HepG2 (cell line): ENCODE results near the gene CNTRL. TPM values are rescaled to one million over a fixed set of nuclear protein-coding genes. Genes with fewer than 3 reads are reported as not detected.

Source experiments
- ATF2 ChIP-seq: sonication (generic); formaldehyde crosslinking; IDR thresholded peaks from 2 replicates; pipeline ENCODE4 v1.4.0; 2020; ENCODE audit warnings: missing genetic modification reagents
- DDIT3 ChIP-seq: sonication (generic); formaldehyde crosslinking; IDR thresholded peaks from 2 replicates; pipeline ENCODE4 v1.4.0; 2020; ENCODE audit warnings: mild to moderate bottlenecking, missing genetic modification reagents
- E2F2 ChIP-seq: sonication (generic); formaldehyde crosslinking; IDR thresholded peaks from 2 replicates; pipeline ENCODE4 v1.4.0; 2020; ENCODE audit warnings: missing genetic modification reagents, borderline replicate concordance
- KAT8 ChIP-seq: IDR thresholded peaks from 2 replicates; pipeline ENCODE4 v1.6.1; 2016; ENCODE audit warnings: missing genetic modification reagents, missing compliant biosample characterization
- MEIS1 ChIP-seq: sonication (generic); formaldehyde crosslinking; IDR thresholded peaks from 2 replicates; pipeline ENCODE4 v1.9.0; 2021; ENCODE audit warnings: mild to moderate bottlenecking, missing genetic modification reagents, moderate library complexity, borderline replicate concordance
- MTF1 ChIP-seq: sonication (generic); formaldehyde crosslinking; IDR thresholded peaks from 2 replicates; pipeline ENCODE4 v1.5.0; 2020; ENCODE audit warnings: missing genetic modification reagents
- NFRKB ChIP-seq: fragments of 450-650 bp; IDR thresholded peaks from 2 replicates; pipeline ENCODE4 v1.6.1; 2017
- PTBP1 ChIP-seq: fragments of 200-400 bp; formaldehyde crosslinking; IDR thresholded peaks from 2 replicates; pipeline ENCODE4 v1.6.1; 2018; ENCODE audit warnings: low read length, low read depth; ENCODE audit not compliant: poor library complexity, severe bottlenecking
- RERE ChIP-seq: IDR thresholded peaks from 2 replicates; pipeline ENCODE4 v1.6.1; 2016; ENCODE audit warnings: low read depth, missing genetic modification reagents, missing compliant biosample characterization
- SRY ChIP-seq: sonication (generic); formaldehyde crosslinking; IDR thresholded peaks from 2 replicates; pipeline ENCODE4 v1.8.0; 2022; ENCODE audit warnings: mild to moderate bottlenecking, missing genetic modification reagents
- XRCC5 ChIP-seq: fragments of 200-400 bp; formaldehyde crosslinking; optimal IDR thresholded peaks from 2 replicates; pipeline ENCODE3; 2017; ENCODE audit warnings: mild to moderate bottlenecking, low read length
- ZBTB8A ChIP-seq: sonication (generic); formaldehyde crosslinking; IDR thresholded peaks from 2 replicates; pipeline ENCODE4 v1.4.0; 2020; ENCODE audit warnings: mild to moderate bottlenecking, low read depth, missing genetic modification reagents, borderline replicate concordance
- ZFP36L1 ChIP-seq: sonication (generic); formaldehyde crosslinking; IDR thresholded peaks from 2 replicates; pipeline ENCODE4 v1.8.0; 2022; ENCODE audit warnings: mild to moderate bottlenecking, missing genetic modification reagents, moderate library complexity
- ZFY ChIP-seq: sonication (generic); formaldehyde crosslinking; IDR thresholded peaks from 2 replicates; pipeline ENCODE4 v1.4.0; 2020; ENCODE audit warnings: missing genetic modification reagents
- ZNF430 ChIP-seq: sonication (generic); formaldehyde crosslinking; IDR thresholded peaks from 2 replicates; pipeline ENCODE4 v1.9.0; 2021; ENCODE audit warnings: mild to moderate bottlenecking, missing genetic modification reagents
- ZNF850 ChIP-seq: sonication (generic); formaldehyde crosslinking; conservative IDR thresholded peaks from 2 replicates; pipeline ENCODE4 v1.9.0; 2021; ENCODE audit warnings: mild to moderate bottlenecking, missing genetic modification reagents
- ZSCAN9 ChIP-seq: IDR thresholded peaks from 2 replicates; pipeline ENCODE4 v1.6.1; 2016; ENCODE audit warnings: borderline replicate concordance
- polyA plus RNA-seq, 8 experiments: library from polyadenylated mRNA; depleted of rRNA in 3 of 8; stranded (reverse) in 7 of 8; unstranded in 1 of 8; fragments of >200 nt; fragmentation: Illumina TruSeq in 4 of 8; extraction: Trizol in 4 of 8; gene quantifications; 2 replicates each; pipeline versions ENCODE4 v1.2.1 to v1.2.3, GENCODE V29; 2011 to 2016; ENCODE audit warnings: low read depth in 4 of 8, missing spikeins in 1 of 8, mixed read lengths in 1 of 8; ENCODE audit not compliant: insufficient read depth in 1 of 8
- total RNA-seq, 5 experiments: library from RNA; depleted of rRNA; stranded (reverse); fragments of >200 nt; fragmentation: Illumina TruSeq; extraction: Trizol; gene quantifications; 2 replicates each; pipeline ENCODE4 v1.2.3, GENCODE V29; 2016; ENCODE audit warnings: low read depth in 1 of 5
- TF ChIP-seq, protein P1 (sequence below): sonication (generic); formaldehyde crosslinking; IDR thresholded peaks from 2 replicates; pipeline ENCODE4 v1.8.0; 2023; ENCODE audit warnings: mild to moderate bottlenecking, missing genetic modification reagents
- TF ChIP-seq, protein P2 (sequence below): IDR thresholded peaks from 2 replicates; pipeline ENCODE4 v1.6.1; 2012; ENCODE audit warnings: inconsistent platforms

Gene CNTRL
- total and polyA plus RNA-seq, 2 of the 13 experiments (the other 11 are each of a cell fraction or from before 2014, with no cell fraction given), result 7.5 to 11.8 TPM

GRCh38 chr9:121074370-121075250, at the start of gene CNTRL (continued):
- TF ChIP-seq MTF1 (peak; percentile 96), ZSCAN9 (CRISPR knock-in tag) (peak; percentile 87), SRY (CRISPR knock-in tag) (peak; percentile 99), E2F2 (CRISPR knock-in tag) (peak; percentile 90; the same call in 1 of the 2 replicates), ZNF850 (CRISPR knock-in tag) (0 out of 2 replicates have a peak, but pooled peaks have one; percentile 31), ZNF430 (peak; percentile 96), KAT8 (CRISPR knock-in tag) (peak; percentile 89), XRCC5 (no peak), MEIS1 (CRISPR knock-in tag) (peak; percentile 59; the same call in 1 of the 2 replicates), ZBTB8A (CRISPR knock-in tag) (peak; percentile 88), PTBP1 (no peak), ZFY (CRISPR knock-in tag) (peak; percentile 91), NFRKB (no peak), DDIT3 (CRISPR knock-in tag) (peak; percentile 17; the same call in 1 of the 2 replicates), RERE (CRISPR knock-in tag) (no peak; the same call in 1 of the 2 replicates), ATF2 (CRISPR knock-in tag) (peak; percentile 53; the same call in 1 of the 2 replicates), ZFP36L1 (CRISPR knock-in tag) (peak; percentile 95)
- TF ChIP-seq, protein P1, sequence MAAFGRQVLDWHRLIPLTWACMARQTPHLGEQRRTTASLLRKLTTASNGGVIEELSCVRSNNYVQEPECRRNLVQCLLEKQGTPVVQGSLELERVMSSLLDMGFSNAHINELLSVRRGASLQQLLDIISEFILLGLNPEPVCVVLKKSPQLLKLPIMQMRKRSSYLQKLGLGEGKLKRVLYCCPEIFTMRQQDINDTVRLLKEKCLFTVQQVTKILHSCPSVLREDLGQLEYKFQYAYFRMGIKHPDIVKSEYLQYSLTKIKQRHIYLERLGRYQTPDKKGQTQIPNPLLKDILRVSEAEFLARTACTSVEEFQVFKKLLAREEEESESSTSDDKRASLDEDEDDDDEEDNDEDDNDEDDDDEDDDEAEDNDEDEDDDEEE, result 0 out of 2 replicates have a peak, but pooled peaks have one; percentile 48
- TF ChIP-seq, protein P2, sequence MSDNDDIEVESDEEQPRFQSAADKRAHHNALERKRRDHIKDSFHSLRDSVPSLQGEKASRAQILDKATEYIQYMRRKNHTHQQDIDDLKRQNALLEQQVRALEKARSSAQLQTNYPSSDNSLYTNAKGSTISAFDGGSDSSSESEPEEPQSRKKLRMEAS, result peak; percentile 100
